Measurements from ENCODE around the gene ATP1B3.
A peak's percentile ranks its signal among the peaks of the same experiment; 100 is the strongest.
"Not testable (repeated sequence)": the region's sequence is repeated elsewhere in the genome, so short reads cannot be mapped to it uniquely, and the experiment has no call there.

The ATP1B3 gene

DNA sequence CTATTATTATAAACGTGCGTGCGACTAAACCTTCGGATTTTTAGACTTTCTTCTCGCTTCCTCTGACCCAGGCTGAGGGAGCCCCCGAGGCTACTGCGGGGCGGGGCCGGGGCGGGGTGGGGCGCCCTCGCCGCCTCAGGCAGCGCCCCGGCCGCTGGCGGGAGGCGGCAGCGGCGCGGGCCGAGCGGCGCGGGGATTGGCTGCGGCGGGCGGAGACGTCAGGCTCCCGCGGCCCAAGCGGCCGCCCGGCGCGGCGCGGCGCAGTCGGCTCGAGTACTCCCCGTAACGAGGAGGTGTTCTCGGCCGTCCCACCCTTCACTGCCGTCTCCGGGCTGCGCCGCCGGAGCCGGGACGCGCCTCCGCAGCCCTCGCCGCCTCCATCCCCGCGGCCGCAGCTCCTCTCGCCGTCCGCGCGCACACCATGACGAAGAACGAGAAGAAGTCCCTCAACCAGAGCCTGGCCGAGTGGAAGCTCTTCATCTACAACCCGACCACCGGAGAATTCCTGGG lies at the start of gene ATP1B3:
TSS of gene ATP1B3 (plus strand) at position 263 of the 510 bp plus-strand sequence. CDS start at position 422, 159 bp downstream.
- peak; percentile 67 for DNase-seq (ENCODE audit: low read depth)

DNA sequence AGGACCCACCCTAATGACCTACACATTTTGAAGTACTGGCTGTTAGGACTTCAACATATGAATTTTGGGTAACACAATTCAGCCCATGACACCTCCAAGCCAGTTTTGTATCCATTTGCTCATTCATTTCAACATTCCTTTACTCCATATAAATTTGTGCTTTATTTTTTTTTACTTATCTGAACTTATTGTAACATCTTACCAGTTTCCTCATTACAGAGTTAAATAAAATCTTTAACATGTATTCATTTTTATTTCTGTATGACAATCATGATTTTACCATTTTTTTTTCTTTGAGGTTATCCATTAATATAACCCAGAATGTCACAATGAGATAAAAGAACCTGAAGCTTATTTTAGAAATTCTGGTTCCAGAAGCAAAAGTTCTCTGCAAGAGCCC lies 48.0 kb upstream of the ATP1B3 start:
- no peak for DNase-seq (ENCODE audit: low read depth)

DNA sequence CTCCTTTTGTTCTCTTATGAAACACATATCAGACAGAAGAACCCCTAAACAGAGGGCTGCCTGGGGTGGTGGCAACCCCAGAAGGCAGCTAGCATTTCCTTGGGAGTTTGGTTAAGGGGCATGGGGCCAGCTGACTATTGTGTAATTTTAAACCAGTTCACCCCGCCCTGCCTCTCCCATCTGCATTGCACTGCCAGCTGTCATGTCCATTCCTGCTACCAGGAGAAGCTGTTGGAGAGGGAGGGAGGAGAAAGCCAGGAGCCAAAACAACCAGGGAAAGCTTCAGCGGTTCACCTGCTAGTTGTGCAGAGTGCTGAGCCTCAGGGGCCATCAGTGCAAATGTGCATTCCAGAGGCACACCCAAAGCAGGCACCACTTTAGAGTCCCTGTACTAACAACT lies 47.6 kb upstream of the ATP1B3 start:
- DNase-seq (ENCODE audit: low read depth) = no peak

DNA sequence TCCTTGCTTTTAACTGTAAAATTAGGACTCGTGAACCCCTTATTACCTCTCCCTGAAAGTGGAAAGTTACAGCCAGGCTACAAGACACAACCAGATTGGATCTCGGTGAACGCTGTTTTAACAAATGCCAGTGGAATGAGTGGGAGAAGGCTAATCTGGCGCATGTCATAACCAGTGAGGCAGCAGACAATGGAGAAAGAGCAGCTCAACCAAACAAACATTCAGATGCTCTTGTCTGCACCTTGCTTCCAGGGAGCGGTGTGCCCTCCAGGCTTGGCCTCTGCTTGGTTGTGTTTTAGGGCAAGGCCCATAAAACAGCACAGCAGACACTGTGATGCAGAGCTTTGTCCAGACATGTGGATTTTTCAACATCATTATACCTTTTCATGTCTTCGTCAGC lies 45.9 kb upstream of the ATP1B3 start:
- no peak for DNase-seq (ENCODE audit: low read depth)

DNA sequence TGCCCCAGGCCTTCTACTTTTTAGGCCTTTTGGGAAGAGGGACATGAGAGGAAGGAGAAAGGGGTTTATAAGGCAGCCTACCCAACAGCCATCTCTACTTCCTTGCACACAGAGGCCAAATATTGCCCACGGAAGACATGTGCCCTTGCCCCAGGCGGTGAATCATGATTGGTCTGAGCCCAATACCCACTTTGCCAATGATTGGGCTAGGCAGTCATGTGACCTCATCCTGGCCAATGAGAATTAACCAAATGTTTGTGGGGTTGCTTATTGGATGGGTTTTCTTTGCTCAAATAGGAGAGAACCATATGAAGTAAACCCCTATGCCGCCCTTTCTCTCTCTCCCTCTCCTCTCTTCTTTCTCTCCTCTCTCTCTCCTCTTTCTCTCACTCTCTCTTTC lies 42.2 kb upstream of the ATP1B3 start:
- DNase-seq (ENCODE audit: low read depth) = no peak

DNA sequence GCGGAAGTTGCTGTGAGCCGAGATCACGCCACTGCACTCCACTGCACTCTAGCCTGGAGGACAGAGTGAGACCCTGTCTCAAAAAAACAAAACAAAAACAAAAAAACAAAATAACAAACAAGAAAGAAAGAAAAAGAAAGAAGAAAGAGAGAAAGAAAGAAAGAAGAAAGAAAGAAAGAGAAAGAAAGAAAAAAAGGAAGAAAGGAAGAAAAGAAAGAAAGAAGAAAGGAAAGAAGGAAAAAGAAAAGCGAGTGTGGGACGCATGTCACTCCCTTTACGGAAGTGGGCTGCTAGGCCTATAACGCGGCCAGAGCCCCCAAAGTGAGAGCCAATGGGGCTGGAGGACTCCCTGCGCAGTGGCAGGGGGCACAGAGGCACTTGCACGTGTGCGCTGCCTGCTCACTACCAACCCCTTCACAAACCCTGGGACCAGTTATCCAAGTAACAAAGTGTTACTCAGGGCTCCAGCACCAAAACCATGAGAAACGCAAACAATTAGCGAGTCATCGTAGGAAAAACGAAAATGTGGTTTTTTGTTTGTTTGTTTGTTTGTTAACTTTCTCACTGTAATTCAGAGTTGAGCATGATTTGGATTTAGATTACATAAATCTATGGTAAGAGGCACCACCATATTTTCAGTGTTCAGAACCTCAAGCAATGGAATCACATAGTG lies 40.8 kb upstream of the ATP1B3 start:
- DNase-seq (ENCODE audit: low read depth) = no peak

DNA sequence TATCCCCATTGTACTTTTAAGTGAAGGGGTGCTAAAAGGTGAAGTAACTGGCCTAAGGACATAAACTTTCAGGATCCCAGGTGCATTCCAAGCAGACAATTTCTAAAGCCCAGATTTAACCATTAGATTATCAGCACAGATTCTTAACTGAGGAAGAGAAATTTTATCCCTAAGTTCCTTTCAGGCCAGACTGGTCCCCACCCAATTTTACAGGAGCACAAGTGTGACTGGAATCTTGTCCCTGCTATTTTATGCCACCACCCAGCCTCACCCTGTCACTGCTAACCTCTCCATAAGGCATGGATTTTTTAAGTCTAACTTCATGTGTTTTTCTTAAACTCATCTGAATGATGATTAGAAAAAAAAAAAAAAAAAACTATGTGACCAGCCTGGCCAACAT lies 37.1 kb upstream of the ATP1B3 start:
- DNase-seq (ENCODE audit: low read depth) = no peak

DNA sequence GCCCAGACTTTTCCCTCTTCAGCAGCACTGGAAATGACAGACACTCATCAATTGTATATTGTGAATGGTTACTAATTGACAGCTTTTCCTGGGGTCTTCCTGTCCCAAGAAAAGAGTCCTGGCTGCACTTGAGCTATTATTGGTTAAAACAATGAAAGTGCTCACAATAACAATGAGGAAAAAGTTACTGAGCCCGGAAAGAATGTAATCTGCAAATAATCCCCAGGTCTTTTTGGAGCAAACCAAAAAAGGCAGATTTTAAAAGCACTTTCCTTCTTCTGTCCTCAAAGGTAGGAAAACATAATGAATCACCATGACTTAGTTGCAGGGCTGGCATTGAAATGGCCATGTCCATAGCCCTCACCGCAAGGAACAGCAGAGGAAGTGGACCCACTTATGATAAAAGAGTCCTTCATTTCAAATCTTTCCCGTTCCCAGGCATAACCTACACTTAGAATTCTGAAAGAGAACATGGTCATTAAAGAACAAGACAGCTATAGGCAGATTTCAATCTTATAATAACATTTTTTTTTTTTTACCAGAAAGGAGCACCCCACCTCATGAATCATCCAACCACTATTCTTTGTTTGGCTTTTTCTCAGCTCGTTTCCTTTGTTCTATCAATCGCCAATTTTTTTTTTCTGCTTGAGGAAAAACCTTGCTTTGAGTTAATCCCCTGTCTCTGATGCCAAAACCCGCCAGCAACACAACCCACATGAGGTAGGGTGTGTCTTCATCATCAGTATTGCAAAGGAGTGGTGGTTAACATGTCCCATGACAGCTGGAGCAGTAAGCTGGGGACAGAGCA lies 35.5 kb upstream of the ATP1B3 start:
- peak; percentile 27 for DNase-seq (ENCODE audit: low read depth)

DNA sequence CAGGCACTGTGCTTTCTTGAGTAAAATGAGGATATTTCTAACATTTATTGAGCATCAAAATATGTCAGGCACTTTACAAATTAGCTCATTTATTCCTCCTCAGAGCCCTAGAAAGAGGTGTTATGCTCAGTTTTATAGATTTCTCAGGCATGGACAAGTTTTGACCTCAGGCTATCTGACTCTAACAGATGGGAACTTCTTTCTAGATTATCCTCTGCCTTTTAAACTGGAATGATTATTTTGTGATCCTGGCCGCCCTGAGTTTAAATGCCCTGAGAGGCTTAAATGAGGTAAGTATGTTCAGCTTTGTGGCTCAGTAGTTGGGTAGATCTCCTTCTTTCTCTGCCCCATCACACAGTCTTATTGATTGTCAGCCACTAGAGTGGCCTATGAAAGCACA lies 32.3 kb upstream of the ATP1B3 start:
- DNase-seq (ENCODE audit: low read depth) = no peak

DNA sequence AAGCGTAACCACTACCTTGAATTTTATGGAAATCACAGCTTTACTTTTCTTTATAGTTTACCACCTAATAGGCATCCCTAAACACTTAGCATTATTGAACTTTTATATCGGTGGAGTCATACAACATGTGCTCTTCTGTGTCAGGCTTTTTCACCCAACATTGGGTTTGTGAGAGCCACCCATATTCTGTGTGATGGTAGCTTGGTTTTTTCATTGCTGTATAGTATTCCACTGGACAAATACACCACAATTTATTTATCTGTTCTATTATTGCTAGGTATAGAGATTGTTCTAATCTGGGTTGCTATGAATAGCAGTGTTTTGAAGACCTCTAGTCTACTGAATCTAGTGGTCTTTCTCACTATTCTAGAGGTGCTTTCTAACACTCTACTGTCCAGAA lies 31.6 kb upstream of the ATP1B3 start:
- no peak for DNase-seq (ENCODE audit: low read depth)

DNA sequence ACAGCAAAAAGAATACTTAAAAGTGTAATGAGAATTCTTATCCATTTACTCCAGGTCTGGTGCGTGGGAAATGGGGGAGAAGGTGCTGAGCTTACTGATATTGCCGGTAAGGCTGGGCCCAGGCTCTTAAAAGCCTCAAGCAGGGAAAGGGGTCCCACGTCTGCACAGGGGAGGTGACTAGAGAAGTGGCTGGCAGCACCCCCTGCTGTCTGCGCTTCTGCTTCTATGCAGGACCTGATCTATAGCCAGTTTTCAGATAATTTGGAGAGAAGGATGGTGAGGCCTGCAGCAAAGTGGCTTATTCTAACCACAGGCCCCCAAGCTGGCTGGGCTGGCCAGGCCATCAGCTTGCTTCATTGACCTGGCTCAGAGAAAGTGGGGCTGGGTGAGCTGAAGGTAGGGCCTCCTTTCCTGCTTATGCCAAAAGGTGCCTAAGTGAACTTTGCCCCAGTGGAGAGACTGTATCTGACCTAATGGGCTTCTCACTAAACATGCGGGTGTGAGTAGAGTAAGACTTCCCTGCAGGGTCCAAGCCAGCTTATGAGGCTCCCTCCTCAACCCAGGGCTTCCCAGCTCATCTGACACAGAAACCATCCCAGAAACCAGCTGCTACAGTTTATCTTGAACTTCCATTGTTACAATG lies 30.9 kb upstream of the ATP1B3 start:
- DNase-seq (ENCODE audit: low read depth) = no peak

DNA sequence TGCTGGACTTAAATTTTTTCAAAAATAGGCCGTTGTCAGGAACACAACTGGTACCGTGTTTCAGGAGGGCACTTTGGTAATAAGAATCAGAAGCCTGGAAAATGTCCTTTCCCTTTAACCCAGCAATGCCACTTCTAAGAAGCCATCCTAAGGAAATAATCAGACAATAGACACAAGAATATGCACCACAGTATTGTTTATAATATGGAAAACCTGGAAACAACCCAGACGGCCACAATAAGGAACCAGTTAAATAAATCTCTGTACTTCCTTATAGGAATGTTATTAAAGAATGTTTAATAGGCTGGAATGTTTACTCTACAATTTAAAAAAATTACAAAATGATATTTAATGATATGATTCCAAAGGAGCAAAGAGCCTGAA lies 30.4 kb upstream of the ATP1B3 start:
- no peak for DNase-seq (ENCODE audit: low read depth)

DNA sequence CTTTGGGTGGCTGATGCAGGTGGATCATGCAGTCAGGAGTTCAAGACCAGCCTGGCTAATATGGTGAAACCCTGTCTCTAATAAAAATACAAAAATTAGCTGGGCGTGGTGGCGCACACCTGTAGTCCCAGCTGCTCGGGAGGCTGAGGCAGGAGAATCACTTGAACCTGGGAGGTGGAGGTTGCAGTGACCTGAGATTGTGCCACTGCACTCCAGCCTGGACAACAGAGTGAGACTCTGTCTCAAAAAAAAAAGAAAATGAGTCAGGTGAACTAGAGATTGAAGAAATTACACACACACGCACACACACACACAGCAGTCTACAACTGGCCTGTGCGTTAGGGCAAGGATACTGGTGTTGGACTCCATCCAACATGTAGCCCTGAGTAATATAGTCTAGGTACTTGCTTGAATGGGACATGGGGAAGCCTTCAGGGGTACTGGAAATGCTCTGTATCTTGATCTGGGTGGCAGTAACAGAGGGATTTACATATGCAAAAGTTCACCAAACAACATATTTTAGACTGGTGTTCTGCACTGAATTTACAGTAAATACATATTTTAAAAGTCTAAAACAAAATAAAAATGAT lies 28.2 kb upstream of the ATP1B3 start:
- not testable (repeated sequence) for DNase-seq (ENCODE audit: low read depth)

DNA sequence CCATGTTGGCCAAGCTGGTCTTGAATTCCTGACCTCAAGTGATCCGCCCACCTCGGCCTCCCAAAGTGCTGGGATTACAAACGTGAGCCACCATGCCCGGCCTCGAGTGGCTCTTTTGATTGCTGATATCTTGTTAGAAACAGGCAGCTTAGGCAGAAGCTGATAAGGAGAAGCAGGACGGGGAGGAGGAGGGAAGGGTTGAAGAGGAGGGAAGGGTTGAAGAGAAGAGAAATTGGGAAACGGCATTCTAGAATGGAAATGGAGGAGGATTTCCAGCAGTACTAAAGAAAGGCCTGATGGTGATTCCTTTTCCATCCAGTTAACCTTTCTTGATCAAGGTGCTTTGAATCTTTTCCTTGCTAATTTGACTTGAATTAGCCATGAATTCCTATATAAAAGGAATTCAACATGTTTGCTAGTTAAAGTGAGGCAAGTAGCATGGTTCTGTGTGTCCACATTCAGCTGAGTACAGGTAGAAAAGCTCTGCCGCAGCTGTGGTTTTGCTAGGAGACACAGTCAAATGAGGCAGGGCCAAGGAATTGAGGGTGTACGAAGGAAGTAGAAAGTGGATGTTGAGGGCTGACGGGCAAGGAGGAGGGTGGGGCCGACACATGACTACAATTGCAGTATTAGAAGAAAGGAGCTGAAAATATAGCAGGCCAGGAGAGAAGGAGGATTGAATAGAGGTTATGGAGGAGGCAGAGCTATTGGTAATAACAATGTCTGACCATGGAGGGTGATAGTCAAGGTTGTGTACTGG lies 27.2 kb upstream of the ATP1B3 start:
- no peak for DNase-seq (ENCODE audit: low read depth)

DNA sequence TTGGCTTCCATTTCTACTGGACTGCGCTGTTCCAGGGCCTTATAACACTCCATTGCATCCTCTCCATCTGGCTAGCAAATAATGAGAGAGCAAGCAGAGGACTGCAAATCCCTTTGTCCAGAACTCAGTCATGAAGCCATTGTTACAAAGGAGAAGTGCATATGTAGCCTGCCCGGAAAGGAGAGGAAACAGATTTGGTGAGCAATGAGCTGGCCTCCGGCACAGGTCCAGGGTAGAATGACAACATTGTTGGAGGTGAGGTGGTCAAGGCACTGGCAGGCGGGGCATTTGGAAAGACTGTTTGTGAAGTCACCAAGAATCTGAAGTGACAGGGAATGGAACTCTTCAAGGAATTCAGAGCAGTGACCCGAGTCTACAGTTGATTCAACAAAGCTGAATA lies 25.0 kb upstream of the ATP1B3 start:
- DNase-seq (ENCODE audit: low read depth) = no peak

DNA sequence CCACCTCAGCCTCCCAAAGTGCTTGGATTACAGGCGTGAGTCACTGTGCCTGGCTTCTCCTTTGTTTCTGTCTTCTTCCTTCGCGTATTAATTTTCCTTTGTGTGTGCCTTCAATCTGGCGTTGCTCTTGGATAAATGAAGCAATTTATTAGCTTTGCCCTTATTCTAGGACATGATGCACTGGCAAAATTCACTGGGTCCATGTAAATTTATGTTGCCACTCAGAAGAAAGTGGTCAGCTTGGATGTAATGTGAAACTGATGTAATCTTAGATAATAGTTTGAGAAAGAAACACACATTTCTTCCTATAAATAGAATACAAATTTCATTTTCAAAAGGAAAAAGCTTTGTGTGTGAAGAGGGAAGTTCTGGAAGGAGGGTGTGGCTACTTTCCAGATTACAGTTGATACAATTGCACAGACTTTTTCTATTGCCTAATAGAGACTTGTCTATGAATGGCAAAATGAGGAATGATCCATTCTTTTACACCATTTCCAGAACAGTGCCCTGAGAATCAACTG lies 23.3 kb upstream of the ATP1B3 start:
- DNase-seq (ENCODE audit: low read depth) = no peak

DNA sequence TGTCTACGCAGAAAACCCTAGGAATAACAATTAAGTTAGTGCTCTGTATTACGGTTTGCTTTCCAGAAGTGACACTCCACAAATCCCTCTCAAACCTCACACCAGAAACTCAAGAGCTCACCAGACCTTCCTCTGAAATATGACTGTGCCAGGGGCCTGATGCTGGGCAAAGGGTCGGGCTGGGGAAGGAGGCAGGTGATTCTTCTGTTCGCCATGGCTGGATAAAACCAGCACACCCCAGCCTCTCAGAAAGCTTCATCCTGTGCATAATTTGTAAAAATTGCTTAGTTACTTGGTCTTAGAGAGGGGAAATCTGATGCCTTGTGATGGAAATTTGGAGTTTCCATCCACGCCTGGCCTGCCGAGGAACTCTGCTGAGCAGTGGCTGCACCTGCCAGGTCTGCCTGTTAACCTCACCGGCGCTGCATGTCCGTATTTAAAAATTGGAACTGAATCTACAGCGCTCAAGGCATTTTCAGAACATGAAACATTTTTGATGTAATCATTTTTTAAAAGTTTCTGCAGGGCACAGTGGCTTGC lies 22.7 kb upstream of the ATP1B3 start:
- DNase-seq (ENCODE audit: low read depth) = no peak

DNA sequence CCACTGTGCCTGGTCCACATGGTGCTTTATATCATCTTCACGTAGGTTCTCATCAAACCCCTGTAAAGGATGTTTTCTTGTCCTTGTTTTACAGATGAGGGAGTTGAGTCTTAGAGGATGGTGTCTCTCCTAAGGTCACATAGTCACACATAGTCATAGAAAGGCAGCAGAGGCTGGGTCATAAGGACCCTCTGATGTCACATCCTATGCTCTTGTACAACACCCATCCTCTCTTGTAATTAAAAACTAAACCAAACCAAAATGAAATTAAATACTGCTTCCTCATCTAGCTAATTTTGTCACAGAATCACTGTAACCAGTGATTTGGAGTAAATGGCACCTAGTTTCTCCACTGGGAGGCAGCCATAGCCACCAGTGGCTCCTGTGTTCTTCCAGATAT lies 21.8 kb upstream of the ATP1B3 start:
- DNase-seq (ENCODE audit: low read depth) = no peak

DNA sequence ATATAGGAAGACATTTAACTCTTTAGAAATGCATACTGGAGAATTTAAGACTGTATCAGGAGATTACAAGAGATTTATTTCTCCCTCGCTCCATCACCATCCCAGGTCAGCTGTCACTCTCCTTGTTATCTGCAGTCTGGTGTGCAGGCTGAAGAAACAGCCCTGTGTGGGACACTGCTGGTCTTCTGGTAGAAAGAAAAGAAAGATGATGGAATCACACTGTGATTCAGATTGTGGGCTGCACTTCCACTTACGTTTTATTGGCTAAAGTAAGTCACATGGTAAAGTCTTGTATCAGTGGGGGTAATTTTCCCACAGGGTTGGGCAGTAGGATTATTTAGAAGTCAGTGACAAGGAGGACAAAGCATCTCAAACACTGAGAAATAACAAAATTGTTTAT lies 18.1 kb upstream of the ATP1B3 start:
- DNase-seq (ENCODE audit: low read depth) = no peak

DNA sequence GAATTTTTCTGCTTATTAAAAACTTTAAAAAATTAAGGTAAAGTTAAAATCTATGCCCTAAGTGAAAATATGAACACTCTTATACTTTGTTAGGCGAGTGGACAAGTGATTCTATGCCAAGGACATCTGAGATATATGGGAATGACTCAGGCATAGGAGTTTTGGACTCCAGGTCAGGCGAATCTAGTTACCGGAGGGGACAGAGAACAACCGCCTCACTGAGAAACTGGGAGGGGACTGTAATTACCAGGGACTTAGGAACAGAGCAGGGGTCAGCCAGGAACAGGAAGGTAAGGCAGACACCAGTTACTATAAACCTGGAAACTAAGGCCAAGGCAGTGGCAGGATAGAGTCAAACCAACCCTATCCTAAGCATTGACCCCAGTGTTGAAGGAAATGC lies 16.8 kb upstream of the ATP1B3 start:
- DNase-seq (ENCODE audit: low read depth) = no peak

DNA sequence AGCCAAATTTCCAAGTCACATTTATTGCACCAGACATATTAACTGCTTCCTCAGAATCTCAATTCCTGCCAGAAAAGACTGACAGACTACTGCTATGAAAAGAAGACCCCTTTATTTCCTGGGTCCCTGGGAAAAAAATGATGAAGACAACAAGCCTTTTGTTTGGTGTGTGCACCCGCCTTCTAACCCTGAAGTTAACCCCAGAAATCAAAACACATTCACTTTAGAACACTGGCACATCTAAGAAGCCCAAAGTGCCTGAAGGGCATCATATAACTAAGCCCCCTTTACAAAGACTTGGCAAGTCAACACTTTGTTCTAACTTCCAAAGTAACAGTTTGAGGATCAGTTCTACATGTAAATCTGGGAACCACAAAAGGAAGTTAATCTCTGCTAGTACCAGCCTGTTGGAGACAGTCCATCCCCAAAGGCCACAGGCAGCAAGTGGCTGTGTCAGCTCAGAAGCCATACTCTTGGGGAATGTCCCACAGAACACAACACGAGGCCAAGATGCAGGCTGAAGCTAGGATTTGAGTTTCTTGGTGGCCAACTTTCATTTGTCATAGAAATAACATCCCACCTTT lies 16.3 kb upstream of the ATP1B3 start:
- no peak for DNase-seq (ENCODE audit: low read depth)

Measured in fibroblast of the conjunctiva (primary cell).